ENCODE results near the gene METTL1.

DNA sequence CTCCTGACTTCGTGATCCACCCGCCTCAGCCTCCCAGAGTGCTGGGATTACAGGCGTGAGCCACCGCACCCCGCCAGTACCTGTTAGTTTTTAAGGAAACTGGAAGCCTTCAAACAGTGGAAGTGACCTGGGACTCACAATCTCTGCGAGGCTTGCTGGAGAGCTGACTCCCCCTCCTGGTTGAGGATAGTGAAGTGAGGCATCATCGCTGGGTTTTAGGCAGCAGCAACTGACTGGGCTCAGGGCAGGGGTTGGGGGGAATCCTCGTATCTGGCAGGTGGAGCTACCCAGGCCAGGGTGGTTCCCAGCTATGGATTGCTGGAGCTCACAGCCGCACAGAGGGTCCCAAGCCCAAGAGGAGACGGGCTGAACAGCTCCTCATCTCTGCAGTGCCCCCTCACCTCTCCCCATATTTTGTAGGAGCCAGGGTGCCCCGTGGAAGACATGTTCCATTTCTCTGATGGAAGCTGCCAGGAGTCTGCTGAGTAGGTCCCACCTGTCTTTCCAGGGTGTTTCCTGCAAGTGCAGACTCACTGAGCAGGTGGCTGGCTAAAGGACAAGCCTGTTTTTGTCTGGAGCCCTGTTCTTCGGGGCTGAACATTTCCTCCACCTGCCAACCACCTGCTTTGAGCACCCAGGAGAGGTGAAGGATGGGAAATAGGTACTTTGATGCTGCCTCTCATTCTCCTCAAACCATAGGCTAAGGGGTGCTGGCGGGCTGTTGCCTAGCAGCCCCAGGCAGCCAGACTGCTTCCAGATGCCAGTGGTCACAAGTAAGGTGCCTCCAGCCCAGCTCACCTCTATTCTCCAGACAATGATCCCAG is 43.5 kb upstream of the METTL1 start:
- TF ChIP-seq GATA2 (IDR thresholded peaks at IDR 0.05; ENCODE audit: low read depth, low read length) = no peak
- no peak for TF ChIP-seq GATA3 (IDR thresholded peaks at IDR 0.05; ENCODE audit: low read depth, low read length)
